HL-60/S4 (cell line): Measurements from ENCODE around the gene CCDC106.

Experiments
- in situ Hi-C: fragments of 300-500 bp; cut with MboI; formaldehyde crosslinking; loops from 2 replicates; pipeline ENCODE4 v1.14.3; 2022; ENCODE audit warnings: low sequenced_read_pairs

Gene CCDC106

GRCh38 chr19:55693336-55693974 is 45.4 kb downstream of the CCDC106 start:
- in situ Hi-C loops, result no loop called here

GRCh38 chr19:55694241-55694655 is 46.2 kb downstream of the CCDC106 start:
- in situ Hi-C loops, result no loop called here

GRCh38 chr19:55694656-55695491 is 46.9 kb downstream of the CCDC106 start:
- in situ Hi-C loops, result no loop called here

GRCh38 chr19:55695511-55696290 is 47.7 kb downstream of the CCDC106 start:
- in situ Hi-C loops, result no loop called here

- in situ Hi-C loops, result no loop called here
Observed at GRCh38 chr19:55696301-55697068, 48.5 kb downstream of the CCDC106 start.

- in situ Hi-C loops, result no loop called here
Observed at GRCh38 chr19:55697069-55697440, 49.0 kb downstream of the CCDC106 start.

GRCh38 chr19:55697698-55698097 is 49.7 kb downstream of the CCDC106 start:
- in situ Hi-C loops, result no loop called here

- in situ Hi-C loops, result no loop called here
Observed at GRCh38 chr19:55698256-55698655, 50.2 kb downstream of the CCDC106 start.

- in situ Hi-C loops, result no loop called here
Observed at GRCh38 chr19:55699221-55699620, 51.2 kb downstream of the CCDC106 start.

- in situ Hi-C loops, result no loop called here
Observed at GRCh38 chr19:55700813-55701212, 52.8 kb downstream of the CCDC106 start.

- in situ Hi-C loops, result no loop called here
Observed at GRCh38 chr19:55702131-55702627, 54.2 kb downstream of the CCDC106 start.
